ENCODE measurements around the gene MAIP1. TPM values are rescaled to one million over a fixed set of nuclear protein-coding genes. Genes with fewer than 3 reads are reported as not detected.

MAIP1 gene
- total RNA-seq, 1 donor, result 26.8 TPM

- Histone ChIP-seq H3K9me3 (ENCODE audit: low read depth, low read length) (no peaks in the 10 kb centered on the region), H3K79me2 (ENCODE audit: insufficient read depth, low read length) (no peaks in the 10 kb centered on the region), H3K27ac (ENCODE audit: low read depth, low read length) (no peak overlapping the region), H3K36me3 (ENCODE audit: insufficient read depth, low read length) (no peaks in the 10 kb centered on the region), H3K4me3 (ENCODE audit: insufficient read depth, low read length) (no peak overlapping the region), H2AFZ (ENCODE audit: low read length) (no peak overlapping the region), H3K27me3 (ENCODE audit: insufficient read depth, low read length) (no peaks in the 10 kb centered on the region), H4K20me1 (ENCODE audit: insufficient read depth, low read length) (no peaks in the 10 kb centered on the region), H3K4me1 (ENCODE audit: insufficient read depth, low read length) (peaks cover 10% of the 10 kb centered on the region), H3K4me2 (ENCODE audit: insufficient read depth, low read length) (no peak overlapping the region)
- DNase-seq (ENCODE audit: insufficient read length, low spot score, missing footprints), result no peak
- TF ChIP-seq, protein P1, sequence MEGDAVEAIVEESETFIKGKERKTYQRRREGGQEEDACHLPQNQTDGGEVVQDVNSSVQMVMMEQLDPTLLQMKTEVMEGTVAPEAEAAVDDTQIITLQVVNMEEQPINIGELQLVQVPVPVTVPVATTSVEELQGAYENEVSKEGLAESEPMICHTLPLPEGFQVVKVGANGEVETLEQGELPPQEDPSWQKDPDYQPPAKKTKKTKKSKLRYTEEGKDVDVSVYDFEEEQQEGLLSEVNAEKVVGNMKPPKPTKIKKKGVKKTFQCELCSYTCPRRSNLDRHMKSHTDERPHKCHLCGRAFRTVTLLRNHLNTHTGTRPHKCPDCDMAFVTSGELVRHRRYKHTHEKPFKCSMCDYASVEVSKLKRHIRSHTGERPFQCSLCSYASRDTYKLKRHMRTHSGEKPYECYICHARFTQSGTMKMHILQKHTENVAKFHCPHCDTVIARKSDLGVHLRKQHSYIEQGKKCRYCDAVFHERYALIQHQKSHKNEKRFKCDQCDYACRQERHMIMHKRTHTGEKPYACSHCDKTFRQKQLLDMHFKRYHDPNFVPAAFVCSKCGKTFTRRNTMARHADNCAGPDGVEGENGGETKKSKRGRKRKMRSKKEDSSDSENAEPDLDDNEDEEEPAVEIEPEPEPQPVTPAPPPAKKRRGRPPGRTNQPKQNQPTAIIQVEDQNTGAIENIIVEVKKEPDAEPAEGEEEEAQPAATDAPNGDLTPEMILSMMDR (IDR thresholded peaks at IDR 0.05; ENCODE audit: extremely low read depth, low read depth, low read length), result no peak
Measured at GRCh38 chr2:199989822-199990221, 34.4 kb downstream of the MAIP1 start.

DNA sequence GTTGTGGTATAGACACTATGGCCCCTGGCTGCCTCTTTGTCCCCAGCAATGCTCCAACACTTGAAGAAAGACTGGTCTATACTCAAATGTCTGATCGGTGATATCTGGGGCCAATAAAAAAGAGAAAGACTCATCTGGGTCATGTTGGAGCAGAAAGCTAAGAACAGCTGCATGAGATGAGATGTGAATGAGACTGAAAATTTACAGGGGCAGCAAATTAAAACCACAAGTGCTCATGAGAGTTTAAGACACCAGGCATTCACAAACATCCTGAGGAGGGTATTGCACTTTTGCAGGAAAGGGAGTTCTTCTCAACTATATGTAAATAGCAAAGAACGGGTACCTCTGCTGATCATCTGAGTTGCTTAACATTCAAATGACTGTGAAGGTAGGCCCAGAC is 36.3 kb downstream of the MAIP1 start:
- Histone ChIP-seq H3K79me2 (ENCODE audit: insufficient read depth, low read length) (no peaks in the 10 kb centered on the region), H3K36me3 (ENCODE audit: insufficient read depth, low read length) (no peaks in the 10 kb centered on the region), H3K27me3 (ENCODE audit: insufficient read depth, low read length) (no peaks in the 10 kb centered on the region), H3K4me1 (ENCODE audit: insufficient read depth, low read length) (peaks cover 10% of the 10 kb centered on the region), H3K27ac (ENCODE audit: low read depth, low read length) (no peak overlapping the region), H3K9me3 (ENCODE audit: low read depth, low read length) (no peaks in the 10 kb centered on the region), H3K4me3 (ENCODE audit: insufficient read depth, low read length) (no peak overlapping the region), H2AFZ (ENCODE audit: low read length) (no peak overlapping the region), H4K20me1 (ENCODE audit: insufficient read depth, low read length) (no peaks in the 10 kb centered on the region), H3K4me2 (ENCODE audit: insufficient read depth, low read length) (no peak overlapping the region)
- no peak for DNase-seq (ENCODE audit: insufficient read length, low spot score, missing footprints)
- TF ChIP-seq, protein P1 (IDR thresholded peaks at IDR 0.05; ENCODE audit: extremely low read depth, low read depth, low read length), result no peak

DNA sequence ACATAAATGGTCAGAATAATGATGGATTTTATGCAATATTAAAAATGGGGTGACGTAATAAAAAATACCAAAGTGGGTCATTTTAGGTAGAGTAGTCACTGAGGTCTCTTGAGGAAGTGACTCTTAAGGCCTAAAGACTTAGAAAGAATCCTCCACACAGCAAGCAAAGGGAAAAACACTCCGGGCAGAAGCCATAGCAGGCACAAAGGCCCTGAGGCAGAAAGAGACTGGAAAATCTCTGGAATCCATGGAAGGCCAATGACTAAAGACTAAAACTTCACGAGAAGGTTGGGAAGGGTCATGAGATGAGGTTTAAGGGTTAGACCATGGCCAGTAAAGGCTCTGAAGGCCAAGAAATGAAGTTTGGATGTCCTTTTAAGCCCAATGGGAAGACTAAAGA is 36.9 kb downstream of the MAIP1 start:
- Histone ChIP-seq H3K9me3 (ENCODE audit: low read depth, low read length) (no peaks in the 10 kb centered on the region), H3K4me3 (ENCODE audit: insufficient read depth, low read length) (no peak overlapping the region), H3K27ac (ENCODE audit: low read depth, low read length) (no peak overlapping the region), H3K27me3 (ENCODE audit: insufficient read depth, low read length) (no peaks in the 10 kb centered on the region), H3K4me1 (ENCODE audit: insufficient read depth, low read length) (peaks cover 10% of the 10 kb centered on the region), H4K20me1 (ENCODE audit: insufficient read depth, low read length) (no peaks in the 10 kb centered on the region), H2AFZ (ENCODE audit: low read length) (no peak overlapping the region), H3K79me2 (ENCODE audit: insufficient read depth, low read length) (no peaks in the 10 kb centered on the region), H3K36me3 (ENCODE audit: insufficient read depth, low read length) (no peaks in the 10 kb centered on the region), H3K4me2 (ENCODE audit: insufficient read depth, low read length) (no peak overlapping the region)
- TF ChIP-seq, protein P1 (IDR thresholded peaks at IDR 0.05; ENCODE audit: extremely low read depth, low read depth, low read length), result no peak
- no peak for DNase-seq (ENCODE audit: insufficient read length, low spot score, missing footprints)

- no peak for DNase-seq (ENCODE audit: insufficient read length, low spot score, missing footprints)
- Histone ChIP-seq H2AFZ (ENCODE audit: low read length) (no peak overlapping the region), H3K4me1 (ENCODE audit: insufficient read depth, low read length) (no peaks in the 10 kb centered on the region), H3K9me3 (ENCODE audit: low read depth, low read length) (no peaks in the 10 kb centered on the region), H3K36me3 (ENCODE audit: insufficient read depth, low read length) (no peaks in the 10 kb centered on the region), H3K79me2 (ENCODE audit: insufficient read depth, low read length) (no peaks in the 10 kb centered on the region), H3K27ac (ENCODE audit: low read depth, low read length) (no peak overlapping the region), H3K27me3 (ENCODE audit: insufficient read depth, low read length) (no peaks in the 10 kb centered on the region), H3K4me3 (ENCODE audit: insufficient read depth, low read length) (no peak overlapping the region), H4K20me1 (ENCODE audit: insufficient read depth, low read length) (no peaks in the 10 kb centered on the region), H3K4me2 (ENCODE audit: insufficient read depth, low read length) (no peak overlapping the region)
- TF ChIP-seq, protein P1 (IDR thresholded peaks at IDR 0.05; ENCODE audit: extremely low read depth, low read depth, low read length), result no peak
Measured at GRCh38 chr2:199994371-199994770, 39.0 kb downstream of the MAIP1 start.
